Hematopoietic multipotent progenitor cell treated with erythropoietin and hydrocortisone succinate and interleukin-3 and kit ligand, for 4 days (in vitro differentiated cells): Measurements from ENCODE around the gene IGFALS.
A peak's percentile ranks its signal among the peaks of the same experiment; 100 is the strongest.

Experiments
- DNase-seq: peaks from one replicate; pipeline ENCODE4 v3.0.0-alpha.2; 2015

Gene IGFALS

DNA sequence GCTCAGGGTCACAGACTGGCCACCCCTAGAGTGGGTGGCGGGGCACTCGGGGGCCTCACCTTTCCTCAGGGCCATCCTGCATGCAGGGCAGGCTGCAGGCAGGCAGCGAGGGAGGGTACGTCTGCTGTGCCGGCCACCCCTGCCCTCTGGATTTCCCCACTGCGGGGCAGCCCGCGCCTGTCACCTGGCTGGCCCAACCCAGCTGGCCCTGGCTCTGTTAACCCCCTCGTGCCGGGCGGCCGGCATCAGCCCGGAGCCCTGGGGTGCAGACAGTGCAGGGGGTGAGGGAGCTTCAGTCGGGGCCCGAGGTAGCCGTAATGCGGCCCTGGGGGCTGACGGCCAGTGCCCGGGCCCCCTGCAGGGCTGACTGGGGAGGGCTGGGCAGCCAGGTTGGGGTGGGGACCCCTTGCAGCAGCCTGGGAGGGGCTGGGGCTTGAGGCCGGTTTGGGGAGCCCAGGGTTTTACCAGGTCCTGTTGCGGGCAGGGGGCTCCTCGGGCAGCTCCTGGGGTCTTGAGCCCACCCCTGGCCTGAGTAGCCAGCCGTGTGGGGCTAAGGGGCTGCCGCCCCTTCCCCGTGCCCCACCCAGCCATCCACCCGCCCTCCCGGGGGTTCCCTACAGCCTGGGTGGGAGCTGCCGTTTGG is at the start of gene IGFALS:
TSS of gene IGFALS (minus strand) at position 128 of the 643 bp plus-strand sequence. CDS start at position 75, 53 bp downstream.
- no peak for DNase-seq

DNA sequence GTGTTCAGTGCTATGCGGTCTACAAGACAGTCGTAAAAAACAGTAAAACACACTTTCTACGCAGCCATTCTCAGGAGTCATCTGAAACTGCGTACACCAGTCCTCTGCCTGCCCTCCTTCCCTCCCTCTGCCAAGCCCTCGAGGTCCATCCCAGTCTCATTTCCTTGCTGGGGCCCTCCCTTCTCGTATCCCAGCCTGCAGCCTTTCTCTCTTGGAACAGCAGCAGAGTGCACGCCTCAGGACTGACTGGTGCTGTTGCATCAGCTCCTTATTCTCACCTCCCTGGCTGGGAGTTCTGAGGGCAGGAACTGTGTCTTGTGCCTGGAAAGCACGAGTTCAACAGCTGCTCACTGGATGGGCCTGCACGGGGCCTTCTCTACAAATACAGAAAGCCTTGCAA is 46.0 kb upstream of the IGFALS start:
- no peak for DNase-seq

DNA sequence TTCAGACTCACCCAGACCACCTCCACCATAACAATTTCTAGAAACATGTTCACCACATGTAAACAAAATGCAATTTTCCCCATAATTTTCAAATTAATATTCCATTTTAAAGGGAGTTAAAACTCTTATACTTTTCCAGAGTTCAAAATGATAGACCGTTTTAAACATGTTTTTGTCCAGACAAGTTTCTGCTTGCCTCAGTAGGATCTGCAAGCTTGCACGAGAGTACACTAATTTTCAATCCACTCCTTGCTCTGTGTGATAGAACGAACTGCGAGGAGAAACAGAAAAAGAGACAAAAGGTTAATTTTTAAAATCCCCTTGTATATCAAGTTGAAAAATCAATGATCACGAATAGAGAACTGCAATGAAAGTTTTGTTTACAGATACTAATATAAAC is 40.6 kb upstream of the IGFALS start:
- no peak for DNase-seq

- peak; percentile 93 for DNase-seq
These were observed 39.4 kb upstream of the IGFALS start for GRCh38 chr16:1832838-1833454.

- no peak for DNase-seq
These were observed 37.9 kb upstream of the IGFALS start for GRCh38 chr16:1831186-1832075.

GRCh38 chr16:1830213-1830612 is 36.7 kb upstream of the IGFALS start:
- no peak for DNase-seq

- DNase-seq: peak; percentile 19
These were observed 35.3 kb upstream of the IGFALS start for GRCh38 chr16:1828645-1829410.

- peak; percentile 96 for DNase-seq
These were observed 33.4 kb upstream of the IGFALS start, which contains the start of the genes FAHD1 and HAGH for GRCh38 chr16:1826691-1827573. FAHD1 (plus strand) TSS chr16:1827206; CDS start chr16:1827239, 33 bp downstream. HAGH (minus strand) TSS chr16:1826825; CDS start chr16:1826787, 38 bp downstream.

- peak; percentile 81 for DNase-seq
These were observed 32.6 kb upstream of the IGFALS start for GRCh38 chr16:1825864-1826690.

- no peak for DNase-seq
These were observed 31.9 kb upstream of the IGFALS start for GRCh38 chr16:1825381-1825863.

- peak; percentile 91 for DNase-seq
These were observed 30.3 kb upstream of the IGFALS start for GRCh38 chr16:1823821-1824220.

GRCh38 chr16:1822801-1823200 is 29.3 kb upstream of the IGFALS start:
- no peak for DNase-seq

- DNase-seq: no peak
These were observed 28.5 kb upstream of the IGFALS start for GRCh38 chr16:1821861-1822611.

DNA sequence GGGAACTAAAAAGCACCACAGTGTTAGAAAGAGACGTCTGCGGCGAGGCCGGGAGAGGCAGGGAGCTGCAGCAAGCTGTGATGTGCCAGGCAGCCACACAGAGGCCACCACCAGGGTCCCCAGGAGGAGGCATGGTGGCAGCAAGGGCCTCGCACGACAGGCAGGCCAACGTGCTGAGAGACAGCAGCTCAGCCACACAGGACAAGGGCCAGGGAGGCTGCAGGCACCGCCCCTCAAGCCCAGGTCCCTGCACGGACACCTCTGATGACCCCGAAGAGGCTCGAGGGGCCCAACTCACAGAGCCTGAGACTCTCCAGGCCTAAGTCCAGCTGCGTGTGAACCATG is 27.4 kb upstream of the IGFALS start:
- DNase-seq: no peak

GRCh38 chr16:1820096-1820945 is 26.8 kb upstream of the IGFALS start:
- peak; percentile 95 for DNase-seq

GRCh38 chr16:1819611-1820010 is 26.1 kb upstream of the IGFALS start:
- DNase-seq: no peak

GRCh38 chr16:1818873-1819525 is 25.5 kb upstream of the IGFALS start:
- DNase-seq: no peak

DNA sequence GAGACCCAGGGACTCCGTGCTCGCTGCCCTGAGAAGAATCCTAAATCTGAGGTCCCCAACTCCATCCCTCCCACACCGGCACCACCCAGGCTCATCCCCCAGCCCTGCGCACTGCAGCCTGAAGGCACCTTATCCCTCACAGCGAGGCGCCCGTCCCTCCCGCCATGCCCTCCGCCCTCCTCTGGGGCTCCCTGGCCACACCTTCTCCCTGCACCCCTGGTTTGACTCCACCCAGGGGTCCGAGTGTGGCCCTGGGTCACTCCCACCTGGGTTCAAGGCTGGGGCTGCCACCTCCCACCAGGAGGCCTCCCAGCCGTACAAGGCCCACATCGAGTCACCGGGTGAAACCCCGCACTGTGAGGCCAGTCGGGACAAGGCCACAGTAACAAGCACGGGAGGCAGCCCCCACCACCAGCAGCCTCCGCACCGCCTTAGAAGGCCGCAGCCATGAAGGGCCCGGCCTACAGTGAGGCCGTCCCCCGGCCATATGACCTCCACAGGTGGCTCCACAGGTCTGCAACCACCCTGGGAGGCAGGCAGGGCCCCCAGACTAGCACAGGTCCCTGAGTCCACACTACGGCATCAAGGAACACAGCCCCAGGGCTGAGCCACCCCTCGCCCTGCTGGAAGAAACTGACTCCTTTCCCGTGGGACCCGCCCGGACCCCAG is 24.8 kb upstream of the IGFALS start:
- no peak for DNase-seq
